Retinal pigment epithelial cell (primary cell): ENCODE data around the gene TRIM44.

Source experiments
- DNase-seq: peaks from one replicate; pipeline ENCODE4 v3.0.0-alpha.2; 2010; ENCODE audit warnings: low read depth
- H3K4me3 ChIP-seq: 2 replicates; pipeline ENCODE4 v1.5.1; 2011; ENCODE audit warnings: mild to moderate bottlenecking, low read length, control low read depth, moderate library complexity
- TF ChIP-seq, protein P1 (sequence below): conservative IDR thresholded peaks from 2 replicates; pipeline ENCODE4 v1.5.1; 2011; ENCODE audit warnings: low read depth, low read length, control low read depth, inconsistent platforms

Gene TRIM44

DNA sequence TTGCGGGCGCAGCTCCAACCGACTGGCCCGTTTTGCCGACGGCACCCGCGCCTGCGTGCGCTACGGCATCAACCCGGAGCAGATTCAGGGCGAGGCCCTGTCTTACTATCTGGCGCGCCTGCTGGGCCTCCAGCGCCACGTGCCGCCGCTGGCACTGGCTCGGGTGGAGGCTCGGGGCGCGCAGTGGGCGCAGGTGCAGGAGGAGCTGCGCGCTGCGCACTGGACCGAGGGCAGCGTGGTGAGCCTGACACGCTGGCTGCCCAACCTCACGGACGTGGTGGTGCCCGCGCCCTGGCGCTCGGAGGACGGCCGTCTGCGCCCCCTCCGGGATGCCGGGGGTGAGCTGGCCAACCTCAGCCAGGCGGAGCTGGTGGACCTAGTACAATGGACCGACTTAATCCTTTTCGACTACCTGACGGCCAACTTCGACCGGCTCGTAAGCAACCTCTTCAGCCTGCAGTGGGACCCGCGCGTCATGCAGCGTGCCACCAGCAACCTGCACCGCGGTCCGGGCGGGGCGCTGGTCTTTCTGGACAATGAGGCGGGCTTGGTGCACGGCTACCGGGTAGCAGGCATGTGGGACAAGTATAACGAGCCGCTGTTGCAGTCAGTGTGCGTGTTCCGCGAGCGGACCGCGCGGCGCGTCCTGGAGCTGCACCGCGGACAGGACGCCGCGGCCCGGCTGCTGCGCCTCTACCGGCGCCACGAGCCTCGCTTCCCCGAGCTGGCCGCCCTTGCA is 43.3 kb upstream of the TRIM44 start:
- TF ChIP-seq, protein P1, sequence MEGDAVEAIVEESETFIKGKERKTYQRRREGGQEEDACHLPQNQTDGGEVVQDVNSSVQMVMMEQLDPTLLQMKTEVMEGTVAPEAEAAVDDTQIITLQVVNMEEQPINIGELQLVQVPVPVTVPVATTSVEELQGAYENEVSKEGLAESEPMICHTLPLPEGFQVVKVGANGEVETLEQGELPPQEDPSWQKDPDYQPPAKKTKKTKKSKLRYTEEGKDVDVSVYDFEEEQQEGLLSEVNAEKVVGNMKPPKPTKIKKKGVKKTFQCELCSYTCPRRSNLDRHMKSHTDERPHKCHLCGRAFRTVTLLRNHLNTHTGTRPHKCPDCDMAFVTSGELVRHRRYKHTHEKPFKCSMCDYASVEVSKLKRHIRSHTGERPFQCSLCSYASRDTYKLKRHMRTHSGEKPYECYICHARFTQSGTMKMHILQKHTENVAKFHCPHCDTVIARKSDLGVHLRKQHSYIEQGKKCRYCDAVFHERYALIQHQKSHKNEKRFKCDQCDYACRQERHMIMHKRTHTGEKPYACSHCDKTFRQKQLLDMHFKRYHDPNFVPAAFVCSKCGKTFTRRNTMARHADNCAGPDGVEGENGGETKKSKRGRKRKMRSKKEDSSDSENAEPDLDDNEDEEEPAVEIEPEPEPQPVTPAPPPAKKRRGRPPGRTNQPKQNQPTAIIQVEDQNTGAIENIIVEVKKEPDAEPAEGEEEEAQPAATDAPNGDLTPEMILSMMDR, result no peak
- H3K4me3 ChIP-seq, result peak overlapping the region; percentile 73
- DNase-seq, result no peak

- TF ChIP-seq, protein P1, result peak; percentile 12
- H3K4me3 ChIP-seq, result peak overlapping the region; percentile 73
- no peak for DNase-seq
These were observed 42.5 kb upstream of the TRIM44 start for GRCh38 chr11:35619855-35620640.

DNA sequence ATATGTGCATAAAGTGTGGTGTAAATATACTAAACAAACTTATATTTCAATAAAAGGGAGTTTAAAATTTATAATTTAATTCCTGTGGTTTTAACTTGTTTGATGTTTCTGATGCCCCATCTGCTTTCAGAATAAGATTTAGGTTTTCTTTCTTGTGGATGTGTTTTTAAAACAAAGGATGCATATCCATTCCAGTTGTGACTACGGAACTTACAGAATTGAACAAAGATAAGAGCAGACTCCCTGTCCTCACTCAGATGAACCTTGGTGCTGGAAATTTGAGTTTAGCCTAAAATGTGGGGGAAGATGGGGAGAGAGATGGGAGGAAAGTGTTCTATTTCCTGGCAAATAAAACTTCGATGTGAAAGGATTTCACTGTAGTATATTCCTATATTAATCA is 41.8 kb upstream of the TRIM44 start:
- DNase-seq, result no peak
- TF ChIP-seq, protein P1, result no peak
- peak overlapping the region; percentile 73 for H3K4me3 ChIP-seq

- DNase-seq, result no peak
- TF ChIP-seq, protein P1, result no peak
- no peak overlapping the region for H3K4me3 ChIP-seq
These were observed 41.0 kb upstream of the TRIM44 start for GRCh38 chr11:35621620-35622019.

GRCh38 chr11:35622070-35622469 is 40.5 kb upstream of the TRIM44 start:
- no peak overlapping the region for H3K4me3 ChIP-seq
- peak; percentile 65 for DNase-seq
- TF ChIP-seq, protein P1, result no peak

- TF ChIP-seq, protein P1, result no peak
- no peak for DNase-seq
- H3K4me3 ChIP-seq, result no peak overlapping the region
These were observed 38.9 kb upstream of the TRIM44 start for GRCh38 chr11:35623621-35624168.
